RWPE2 (cell line): ENCODE measurements around the gene CSAD.

Source experiments
- ATAC-seq: fragments of 200-7000 bp; cut with Tn5 transposase; 3 replicates; pipeline ENCODE4 v1.9.1; 2021; ENCODE audit warnings: low read depth
- DNase-seq: peaks from one replicate; pipeline ENCODE4 v3.0.0-alpha.2; 2020; ENCODE audit warnings: low spot score
- H3K27ac ChIP-seq: fragments of 450-650 bp; 2 replicates; pipeline ENCODE4 v1.5.1; 2017; ENCODE audit warnings: mild to moderate bottlenecking; ENCODE audit not compliant: poor library complexity, severe bottlenecking
- H3K27me3 ChIP-seq: fragments of 250-450 bp; sonication (Bioruptor Pico); 2 replicates; pipeline ENCODE4 v1.5.1; 2021; ENCODE audit warnings: mild to moderate bottlenecking, moderate library complexity; ENCODE audit not compliant: insufficient read depth, poor library complexity, severe bottlenecking
- H3K36me3 ChIP-seq: fragments of 250-450 bp; sonication (Bioruptor Pico); 2 replicates; pipeline ENCODE4 v1.5.1; 2020; ENCODE audit warnings: low read depth, mild to moderate bottlenecking, moderate library complexity
- H3K4me1 ChIP-seq: fragments of 250-450 bp; sonication (Bioruptor Pico); 2 replicates; pipeline ENCODE4 v1.5.1; 2021; ENCODE audit warnings: mild to moderate bottlenecking, moderate library complexity; ENCODE audit not compliant: insufficient read depth, poor library complexity, severe bottlenecking
- H3K4me3 ChIP-seq: fragments of 250-450 bp; sonication (Bioruptor Pico); 2 replicates; pipeline ENCODE4 v1.5.1; 2021; ENCODE audit warnings: mild to moderate bottlenecking, moderate library complexity; ENCODE audit not compliant: severe bottlenecking
- H3K9me3 ChIP-seq: fragments of 250-450 bp; sonication (Bioruptor Pico); 2 replicates; pipeline ENCODE4 v1.5.1; 2021; ENCODE audit warnings: mild to moderate bottlenecking, moderate library complexity; ENCODE audit not compliant: severe bottlenecking
- TF ChIP-seq, protein P1 (sequence below): fragments of 450-650 bp; IDR thresholded peaks from one replicate; pipeline ENCODE4 v1.5.1; 2017; ENCODE audit warnings: mild to moderate bottlenecking, moderate library complexity; ENCODE audit not compliant: poor library complexity, severe bottlenecking

Gene CSAD, protein sequence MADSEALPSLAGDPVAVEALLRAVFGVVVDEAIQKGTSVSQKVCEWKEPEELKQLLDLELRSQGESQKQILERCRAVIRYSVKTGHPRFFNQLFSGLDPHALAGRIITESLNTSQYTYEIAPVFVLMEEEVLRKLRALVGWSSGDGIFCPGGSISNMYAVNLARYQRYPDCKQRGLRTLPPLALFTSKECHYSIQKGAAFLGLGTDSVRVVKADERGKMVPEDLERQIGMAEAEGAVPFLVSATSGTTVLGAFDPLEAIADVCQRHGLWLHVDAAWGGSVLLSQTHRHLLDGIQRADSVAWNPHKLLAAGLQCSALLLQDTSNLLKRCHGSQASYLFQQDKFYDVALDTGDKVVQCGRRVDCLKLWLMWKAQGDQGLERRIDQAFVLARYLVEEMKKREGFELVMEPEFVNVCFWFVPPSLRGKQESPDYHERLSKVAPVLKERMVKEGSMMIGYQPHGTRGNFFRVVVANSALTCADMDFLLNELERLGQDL

DNA sequence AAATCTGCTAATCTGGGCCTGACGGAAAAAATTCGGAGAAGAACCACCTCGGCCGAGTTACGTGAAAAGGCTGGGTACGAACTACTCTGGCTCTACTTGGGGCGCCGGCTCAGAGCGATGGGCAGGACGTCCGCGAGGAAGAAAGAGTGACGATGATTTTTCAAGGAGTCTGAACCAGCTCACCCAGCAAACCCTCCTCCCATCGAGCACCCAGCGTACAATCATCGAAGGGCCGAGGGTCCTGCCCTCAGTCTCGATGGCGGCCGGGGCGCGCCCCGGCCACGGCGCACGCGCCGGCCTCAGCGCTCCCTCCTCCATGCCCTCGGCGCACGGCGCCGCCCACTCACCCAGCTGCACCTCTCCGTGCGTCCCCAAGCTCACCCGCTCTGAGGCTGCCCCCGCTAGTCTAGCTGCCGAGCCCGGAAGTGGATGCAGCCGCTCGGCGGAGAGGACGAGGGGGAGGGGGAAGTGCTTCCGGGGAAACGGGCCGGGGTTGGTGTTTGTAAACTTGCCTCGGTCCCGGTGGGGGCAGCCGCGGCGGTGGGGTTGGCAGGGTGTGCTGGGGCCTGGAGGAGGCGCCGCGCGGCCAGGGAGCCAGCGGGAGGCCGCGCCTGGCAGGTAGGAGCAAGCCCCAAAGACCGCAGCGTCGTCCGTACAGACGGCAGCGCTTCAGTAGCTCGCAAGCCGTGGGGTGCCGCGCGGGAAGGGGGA lies at the start of gene CSAD, which contains the start of gene ZNF740:
Gene CSAD, minus strand, starts transcription at position 706 of the 711 bp plus-strand sequence. CDS start 7,455 bp downstream, outside the sequence.
Gene ZNF740, plus strand, starts transcription at position 503 of the 711 bp plus-strand sequence. CDS start 1,262 bp downstream, outside the sequence.
- Histone ChIP-seq H3K36me3 (peaks cover 40% of the 10 kb centered on the region), H3K27ac (peak within 1 kb of the TSS; percentile 78), H3K4me3 (peak within 1 kb of the TSS; percentile 50), H3K4me1 (peaks cover 10% of the 10 kb centered on the region), H3K27me3 (no peaks in the 10 kb centered on the region), H3K9me3 (no peaks in the 10 kb centered on the region)
- TF ChIP-seq, protein P1, sequence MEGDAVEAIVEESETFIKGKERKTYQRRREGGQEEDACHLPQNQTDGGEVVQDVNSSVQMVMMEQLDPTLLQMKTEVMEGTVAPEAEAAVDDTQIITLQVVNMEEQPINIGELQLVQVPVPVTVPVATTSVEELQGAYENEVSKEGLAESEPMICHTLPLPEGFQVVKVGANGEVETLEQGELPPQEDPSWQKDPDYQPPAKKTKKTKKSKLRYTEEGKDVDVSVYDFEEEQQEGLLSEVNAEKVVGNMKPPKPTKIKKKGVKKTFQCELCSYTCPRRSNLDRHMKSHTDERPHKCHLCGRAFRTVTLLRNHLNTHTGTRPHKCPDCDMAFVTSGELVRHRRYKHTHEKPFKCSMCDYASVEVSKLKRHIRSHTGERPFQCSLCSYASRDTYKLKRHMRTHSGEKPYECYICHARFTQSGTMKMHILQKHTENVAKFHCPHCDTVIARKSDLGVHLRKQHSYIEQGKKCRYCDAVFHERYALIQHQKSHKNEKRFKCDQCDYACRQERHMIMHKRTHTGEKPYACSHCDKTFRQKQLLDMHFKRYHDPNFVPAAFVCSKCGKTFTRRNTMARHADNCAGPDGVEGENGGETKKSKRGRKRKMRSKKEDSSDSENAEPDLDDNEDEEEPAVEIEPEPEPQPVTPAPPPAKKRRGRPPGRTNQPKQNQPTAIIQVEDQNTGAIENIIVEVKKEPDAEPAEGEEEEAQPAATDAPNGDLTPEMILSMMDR = no peak
- ATAC-seq (peak; percentile 94), DNase-seq (peak; percentile 99)

DNA sequence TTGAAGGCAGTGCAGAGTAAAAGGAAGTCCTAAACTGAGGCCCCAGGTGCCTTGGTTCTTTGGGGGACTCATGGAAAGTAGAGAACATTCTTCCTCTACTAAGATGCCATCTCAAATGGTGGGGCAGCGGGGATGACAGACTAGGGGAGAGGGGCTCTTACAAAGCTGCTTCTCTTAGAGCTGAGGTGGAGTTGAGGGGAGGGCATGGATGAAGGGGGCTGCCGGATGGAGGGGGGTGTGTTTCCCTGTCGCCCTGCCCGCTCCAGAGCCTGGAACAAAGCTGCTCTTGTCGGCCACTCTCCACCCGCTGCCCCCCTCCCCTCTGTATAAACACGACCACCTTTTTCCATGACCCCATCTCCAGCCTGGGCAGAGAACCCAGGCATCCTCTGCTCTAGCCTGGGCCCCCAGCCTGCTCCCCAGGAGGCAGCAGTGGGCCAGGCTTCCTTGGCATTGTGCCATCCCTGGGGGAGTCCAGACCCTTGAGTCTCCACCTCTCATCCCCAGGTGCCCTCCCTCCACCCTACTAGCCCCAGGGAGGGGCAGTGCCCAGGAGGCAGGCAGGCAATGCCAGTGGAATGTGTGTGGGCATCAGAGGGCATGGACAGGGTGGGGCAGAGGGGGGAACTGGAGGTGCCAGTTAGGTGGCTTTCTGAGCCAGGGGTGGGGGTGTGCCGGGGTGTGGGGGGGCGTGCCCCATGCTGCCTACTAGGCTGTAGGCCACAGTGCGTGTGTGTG lies 49.6 kb upstream of the CSAD start:
- Histone ChIP-seq H3K27ac (peak overlapping the region; percentile 84), H3K27me3 (no peaks in the 10 kb centered on the region)

DNA sequence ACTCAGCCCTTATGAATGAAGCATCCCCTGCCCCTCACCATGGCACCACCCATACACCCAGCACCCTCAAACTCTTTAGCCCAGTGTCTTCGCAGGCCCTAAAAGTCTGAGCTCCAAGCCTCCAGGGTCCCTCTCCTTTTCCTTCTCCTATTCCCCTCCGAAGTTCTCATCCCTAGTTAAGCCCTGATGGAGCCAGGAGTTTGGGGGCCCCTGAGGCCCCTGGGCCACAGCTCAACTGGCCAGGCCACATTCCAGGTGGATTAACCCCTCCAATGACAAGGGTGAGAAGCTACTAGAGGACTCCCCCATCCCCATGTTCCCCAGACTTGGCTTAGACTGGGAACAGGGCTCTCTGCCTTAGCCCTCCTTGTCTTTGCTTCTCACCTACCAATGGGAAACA lies 48.7 kb upstream of the CSAD start:
- Histone ChIP-seq H3K9me3 (no peaks in the 10 kb centered on the region), H3K36me3 (peaks cover 7% of the 10 kb centered on the region), H3K4me1 (peaks cover 43% of the 10 kb centered on the region), H3K4me3 (no peak overlapping the region), H3K27me3 (no peaks in the 10 kb centered on the region), H3K27ac (peak overlapping the region; percentile 84)
- ATAC-seq (no peak), DNase-seq (no peak)
- TF ChIP-seq, protein P1 = no peak

More for the DNA sequence above, 49.6 kb upstream of the CSAD start:
- DNase-seq (peak; percentile 91), ATAC-seq (peak; percentile 48)
- TF ChIP-seq, protein P1 = no peak
- Histone ChIP-seq H3K9me3 (no peaks in the 10 kb centered on the region), H3K4me1 (peaks cover 34% of the 10 kb centered on the region), H3K36me3 (peaks cover 7% of the 10 kb centered on the region), H3K4me3 (no peak overlapping the region)

DNA sequence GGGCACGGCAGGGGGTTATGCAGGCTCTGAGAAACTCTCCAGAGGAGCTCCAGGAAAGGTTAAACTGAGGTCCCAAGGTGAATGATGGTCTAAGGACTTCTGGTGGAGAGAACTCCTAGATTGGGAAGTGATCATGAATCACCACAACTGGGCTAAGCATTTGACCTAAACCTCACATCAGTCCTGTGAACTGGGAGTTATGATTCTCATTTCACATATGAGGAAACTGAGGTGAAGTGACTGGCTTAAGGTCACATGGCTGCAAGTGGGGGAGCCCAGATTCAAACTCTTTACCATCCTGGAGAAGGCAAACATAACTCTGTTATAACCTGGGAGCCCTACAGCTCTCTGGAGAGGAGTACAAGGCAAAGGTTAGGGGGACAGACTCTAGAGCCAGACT lies 47.1 kb upstream of the CSAD start:
- Histone ChIP-seq H3K27ac (peak overlapping the region; percentile 84), H3K4me1 (peaks cover 48% of the 10 kb centered on the region), H3K36me3 (peaks cover 7% of the 10 kb centered on the region), H3K9me3 (no peaks in the 10 kb centered on the region), H3K4me3 (no peak overlapping the region), H3K27me3 (no peaks in the 10 kb centered on the region)
- ATAC-seq (no peak), DNase-seq (no peak)
- TF ChIP-seq, protein P1 = no peak
